ENCODE results near the gene CASD1.

The CASD1 gene

DNA sequence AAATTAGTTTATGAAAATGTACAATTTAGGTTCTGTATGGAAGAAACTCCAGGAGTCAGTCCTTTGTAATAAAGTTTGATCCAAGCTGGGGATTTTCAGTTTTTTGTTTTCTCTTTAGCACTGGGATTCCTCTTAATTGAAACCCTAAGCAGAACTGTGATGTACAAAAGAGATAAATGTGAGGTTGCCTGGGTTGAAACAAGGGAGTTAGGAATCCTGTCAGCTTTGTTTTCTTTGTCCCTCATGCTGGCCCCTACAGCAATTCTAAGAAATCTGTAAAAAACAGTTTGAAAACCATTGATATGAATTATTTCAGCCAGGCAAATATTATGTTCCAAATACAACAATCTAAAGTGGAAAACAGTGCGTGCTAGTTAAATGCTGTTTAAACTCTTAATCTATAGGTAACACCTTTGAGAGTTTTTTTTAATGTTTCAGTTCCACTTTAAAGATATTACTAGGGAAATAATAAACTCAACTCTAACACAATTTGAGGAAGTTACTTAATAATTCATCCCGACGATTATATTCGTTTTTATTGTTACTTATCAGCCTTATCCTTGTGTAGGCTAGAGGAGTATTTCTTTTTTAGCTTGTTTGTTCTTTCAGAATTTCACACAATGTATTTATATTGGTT lies 81.0 kb downstream of the CASD1 start:
- no peak for DNase-seq

DNA sequence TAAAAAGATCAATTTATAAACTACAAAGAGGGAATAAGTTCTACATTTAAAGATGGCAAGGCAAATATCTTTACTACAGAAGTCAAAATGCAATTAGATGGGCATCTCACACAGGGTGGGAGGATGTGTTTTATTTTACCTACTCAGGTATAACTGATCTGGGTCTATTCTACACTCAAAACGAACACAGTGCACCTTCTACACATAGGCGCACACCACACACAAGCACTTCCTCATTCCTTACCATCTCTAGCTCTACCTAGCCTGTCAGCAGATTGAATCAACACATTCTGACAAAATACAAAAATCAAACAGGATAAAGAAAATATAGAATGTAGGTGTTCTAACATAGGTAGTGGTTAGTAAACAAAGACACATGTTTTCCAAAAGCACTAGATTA lies 81.6 kb downstream of the CASD1 start:
- no peak for DNase-seq

DNA sequence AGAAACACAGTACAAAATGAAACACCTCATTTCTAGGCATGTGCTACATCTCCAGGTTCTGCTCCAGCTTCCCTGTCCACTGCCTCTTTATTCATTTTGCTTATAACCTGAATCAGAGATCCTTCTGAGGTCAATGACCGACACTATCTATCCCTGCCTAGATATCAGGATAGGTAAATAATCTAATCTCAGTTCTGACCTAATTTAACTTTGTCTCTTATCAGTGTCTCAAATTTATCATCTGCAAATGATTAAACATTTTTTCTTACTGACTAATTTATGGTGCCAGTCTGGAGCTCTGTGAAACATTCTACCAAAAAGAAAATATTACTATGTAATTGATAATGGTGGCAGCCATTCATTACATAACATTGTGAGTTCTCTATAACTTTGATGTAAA lies 85.3 kb downstream of the CASD1 start:
- no peak for DNase-seq

DNA sequence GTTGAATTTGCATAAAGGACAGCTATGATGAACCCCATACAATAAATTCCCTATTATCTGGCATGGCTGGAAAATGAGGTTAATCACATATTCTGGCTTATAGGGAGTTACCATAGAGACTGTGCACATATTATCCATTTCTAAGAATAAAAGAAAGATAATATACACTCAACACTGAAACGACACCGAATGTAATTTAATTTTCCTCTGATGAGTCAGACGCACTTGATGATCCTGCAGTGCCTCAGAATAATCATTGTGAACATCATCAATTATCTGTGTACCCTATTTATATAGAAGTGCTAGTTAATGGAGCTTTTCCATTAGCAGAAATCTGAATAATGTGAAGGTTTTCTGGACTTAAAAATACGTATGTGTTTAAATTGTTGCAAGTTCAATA lies 86.1 kb downstream of the CASD1 start:
- DNase-seq = no peak

DNA sequence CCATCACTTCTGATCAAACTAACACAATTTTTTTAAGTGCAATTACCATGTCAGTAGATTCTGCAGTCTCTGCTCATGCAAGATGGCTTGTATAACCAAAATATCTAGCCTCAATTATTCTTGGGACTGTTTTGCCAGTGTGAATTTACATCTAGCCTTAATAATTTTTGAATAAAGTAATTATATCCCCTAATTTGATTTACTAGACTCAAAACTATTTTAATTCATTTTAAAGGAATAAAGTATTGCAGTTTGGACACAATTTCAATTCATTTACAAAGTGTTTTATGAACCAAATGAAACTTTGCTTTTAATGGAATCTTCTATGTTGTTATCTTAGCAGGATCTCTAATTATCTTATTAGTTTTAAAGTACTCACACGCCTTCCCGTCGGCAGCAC lies 90.7 kb downstream of the CASD1 start:
- no peak for DNase-seq

DNA sequence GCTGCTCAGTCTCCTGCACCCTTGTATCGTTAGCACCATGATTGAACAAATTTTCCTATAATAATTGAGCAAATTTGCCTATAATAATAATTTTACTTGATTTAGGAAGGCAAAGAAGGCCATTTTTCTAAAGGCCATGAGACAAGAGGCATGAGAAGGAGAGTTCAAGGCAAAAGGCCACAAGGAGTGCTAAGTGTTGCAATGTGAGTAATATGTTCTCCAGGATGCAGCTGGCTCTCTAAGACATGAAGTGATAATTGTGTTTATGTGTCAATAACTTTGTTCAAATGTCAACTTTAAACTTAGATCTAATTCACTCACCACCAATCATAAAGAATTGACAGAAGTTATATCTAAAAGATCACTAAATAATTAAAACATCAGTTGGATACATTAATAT lies 92.6 kb downstream of the CASD1 start:
- DNase-seq = no peak

DNA sequence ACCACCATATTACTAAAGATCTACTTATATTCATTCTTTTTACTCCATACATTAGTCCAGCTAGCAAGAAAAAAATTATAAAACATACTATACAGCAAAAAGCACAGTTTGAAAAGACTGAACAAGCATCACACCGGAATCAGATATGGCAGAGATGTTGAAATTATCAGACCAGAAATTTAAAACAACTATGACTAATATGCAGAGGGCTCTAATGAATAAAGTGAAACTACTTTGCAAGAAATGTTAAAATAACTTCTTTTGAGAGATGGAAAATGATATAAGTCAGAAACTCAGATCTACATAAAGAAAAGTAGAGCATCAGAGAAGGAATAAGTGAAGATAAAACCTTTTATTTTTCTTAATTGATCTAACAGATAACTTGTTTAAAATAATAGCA lies 95.4 kb downstream of the CASD1 start:
- DNase-seq = no peak
